ENCODE data around the gene EEF2KMT. TPM values are rescaled to one million over a fixed set of nuclear protein-coding genes. Genes with fewer than 3 reads are reported as not detected.

EEF2KMT gene
- total RNA-seq, 1 experiment from 2014 or later = 25.8 TPM

- no peaks in the 10 kb centered on the region for H3K9me3 ChIP-seq (ENCODE audit: low read length)
- no TSS peak for BruUV-seq (replicated peaks)
- ChIA-PET CTCF (no interaction called here), POLR2A (ENCODE audit: unreplicated experiment) (no interaction called here)
- H3K27me3 ChIP-seq (ENCODE audit: low read length) = no peaks in the 10 kb centered on the region
- intact Hi-C loops (cut with micrococcal nuclease) = no loop called here
- H3K9me2 ChIP-seq (replicated peaks; ENCODE audit: low read length) = no peaks in the 10 kb centered on the region
- TF ChIP-seq CTCF (conservative IDR thresholded peaks at IDR 0.05; ENCODE audit: low read depth, low read length) (no peak), EZH2 (IDR thresholded peaks at IDR 0.05; ENCODE audit: low read length, unreplicated experiment) (no peak), EZH2phosphoT487 (IDR thresholded peaks at IDR 0.05; ENCODE audit: borderline replicate concordance, low read length) (no peak)
- no peak within 1 kb of the TSS for H2AFZ ChIP-seq (ENCODE audit: low read length)
- ATAC-seq (no peak), DNase-seq (no peak)
- H3K9ac ChIP-seq (ENCODE audit: low read length) = no peak within 1 kb of the TSS
- H3K4me3 ChIP-seq (ENCODE audit: low read length) = no peak within 1 kb of the TSS
- H3K79me2 ChIP-seq (ENCODE audit: low read length) = no peaks in the 10 kb centered on the region
- H3K4me2 ChIP-seq (ENCODE audit: low read length) = no peak within 1 kb of the TSS
- no peaks in the 10 kb centered on the region for H4K20me1 ChIP-seq (ENCODE audit: low read length)
- H3K4me1 ChIP-seq (ENCODE audit: insufficient read depth, low read length) = no peaks in the 10 kb centered on the region
- H3K36me3 ChIP-seq (ENCODE audit: low read depth, low read length) = no peaks in the 10 kb centered on the region
- no peaks in the 10 kb centered on the region for H3F3A ChIP-seq (ENCODE audit: low read length, unreplicated experiment)
- H3K27ac ChIP-seq (ENCODE audit: low read length) = no peak within 1 kb of the TSS
Measured at GRCh38 chr16:5065813-5066212, 31.8 kb downstream of the EEF2KMT start, which contains the start of gene C16orf89. C16orf89 (minus strand) TSS chr16:5065956; CDS start chr16:5065908, 48 bp downstream.

- ChIA-PET CTCF (no interaction called here), POLR2A (ENCODE audit: unreplicated experiment) (no interaction called here)
- no peaks in the 10 kb centered on the region for H3K79me2 ChIP-seq (ENCODE audit: low read length)
- no peak overlapping the region for H3K9ac ChIP-seq (ENCODE audit: low read length)
- H3F3A ChIP-seq (ENCODE audit: low read length, unreplicated experiment) = no peaks in the 10 kb centered on the region
- BruUV-seq (replicated peaks) = no TSS peak
- TF ChIP-seq EZH2phosphoT487 (IDR thresholded peaks at IDR 0.05; ENCODE audit: borderline replicate concordance, low read length) (no peak), CTCF (conservative IDR thresholded peaks at IDR 0.05; ENCODE audit: low read depth, low read length) (no peak), EZH2 (IDR thresholded peaks at IDR 0.05; ENCODE audit: low read length, unreplicated experiment) (no peak)
- ATAC-seq = no peak
- no peak overlapping the region for H3K4me3 ChIP-seq (ENCODE audit: low read length)
- H3K9me3 ChIP-seq (ENCODE audit: low read length) = no peaks in the 10 kb centered on the region
- H4K20me1 ChIP-seq (ENCODE audit: low read length) = no peaks in the 10 kb centered on the region
- DNase-seq = no peak
- intact Hi-C loops (cut with micrococcal nuclease) = no loop called here
- no peaks in the 10 kb centered on the region for H3K9me2 ChIP-seq (replicated peaks; ENCODE audit: low read length)
- no peak overlapping the region for H3K27ac ChIP-seq (ENCODE audit: low read length)
- H3K36me3 ChIP-seq (ENCODE audit: low read depth, low read length) = no peaks in the 10 kb centered on the region
- no peaks in the 10 kb centered on the region for H3K27me3 ChIP-seq (ENCODE audit: low read length)
- no peak overlapping the region for H2AFZ ChIP-seq (ENCODE audit: low read length)
- H3K4me2 ChIP-seq (ENCODE audit: low read length) = no peak overlapping the region
- H3K4me1 ChIP-seq (ENCODE audit: insufficient read depth, low read length) = no peaks in the 10 kb centered on the region
Measured at GRCh38 chr16:5065326-5065725, 32.3 kb downstream of the EEF2KMT start.

GRCh38 chr16:5064915-5065314, 32.7 kb downstream of the EEF2KMT start:
- CTCF ChIA-PET = no interaction called here
- H3K4me2 ChIP-seq (ENCODE audit: low read length) = no peak overlapping the region

More at GRCh38 chr16:5064915-5065314, 32.7 kb downstream of the EEF2KMT start:
- TF ChIP-seq CTCF (conservative IDR thresholded peaks at IDR 0.05; ENCODE audit: low read depth, low read length) = no peak
- no peak for TF ChIP-seq EZH2phosphoT487 (IDR thresholded peaks at IDR 0.05; ENCODE audit: borderline replicate concordance, low read length)
- TF ChIP-seq EZH2 (IDR thresholded peaks at IDR 0.05; ENCODE audit: low read length, unreplicated experiment) = no peak
- BruUV-seq (replicated peaks) = no TSS peak
- Histone ChIP-seq H3K27ac (ENCODE audit: low read length) (no peak overlapping the region), H3K9me3 (ENCODE audit: low read length) (no peaks in the 10 kb centered on the region), H3K4me1 (ENCODE audit: insufficient read depth, low read length) (no peaks in the 10 kb centered on the region), H3K79me2 (ENCODE audit: low read length) (no peaks in the 10 kb centered on the region), H3K9me2 (replicated peaks; ENCODE audit: low read length) (no peaks in the 10 kb centered on the region), H3F3A (ENCODE audit: low read length, unreplicated experiment) (no peaks in the 10 kb centered on the region), H2AFZ (ENCODE audit: low read length) (no peak overlapping the region), H4K20me1 (ENCODE audit: low read length) (no peaks in the 10 kb centered on the region), H3K36me3 (ENCODE audit: low read depth, low read length) (no peaks in the 10 kb centered on the region), H3K9ac (ENCODE audit: low read length) (no peak overlapping the region), H3K4me3 (ENCODE audit: low read length) (no peak overlapping the region), H3K27me3 (ENCODE audit: low read length) (no peaks in the 10 kb centered on the region)
- intact Hi-C loops (cut with micrococcal nuclease) = no loop called here
- DNase-seq (no peak), ATAC-seq (no peak)
- POLR2A ChIA-PET (ENCODE audit: unreplicated experiment) = no interaction called here
